ENCODE measurements around the gene ERC2. TPM values are rescaled to one million over a fixed set of nuclear protein-coding genes. Genes with fewer than 3 reads are reported as not detected.

ERC2 gene
- total and polyA plus RNA-seq, 9 donors, result 1.2 to 9.4 (median 5.4) TPM

GRCh38 chr3:56102032-56102431 is 366.2 kb downstream of the ERC2 start:
- no peak overlapping the region for H3K4me3 ChIP-seq
- TF ChIP-seq CTCF (IDR thresholded peaks at IDR 0.05) (no peak), EP300 (IDR thresholded peaks at IDR 0.05) (no peak), POLR2A (IDR thresholded peaks at IDR 0.05) (no peak)
- no peaks in the 10 kb centered on the region for H3K9me3 ChIP-seq
- no peaks in the 10 kb centered on the region for H3K27me3 ChIP-seq
- no peaks in the 10 kb centered on the region for H3K36me3 ChIP-seq
- 89 to 95% (median 95%) methylated on average over 6 of the region's 6 CpGs for WGBS, 3 donors
- DNase-seq, result no peak
- no peaks in the 10 kb centered on the region for H3K4me1 ChIP-seq (ENCODE audit: insufficient read depth)
- intact Hi-C loops (cut with DNase I), result no loop called here
- no peak overlapping the region for H3K27ac ChIP-seq

GRCh38 chr3:56101576-56101975 is 366.7 kb downstream of the ERC2 start:
- 84 to 89% (median 86%) methylated on average over 6 of the region's 6 CpGs for WGBS, 3 donors
- intact Hi-C loops (cut with DNase I), result no loop called here
- no peaks in the 10 kb centered on the region for H3K36me3 ChIP-seq

GRCh38 chr3:56096999-56097398 is 371.3 kb downstream of the ERC2 start:
- Histone ChIP-seq H3K4me3 (no peak overlapping the region), H3K9me3 (no peaks in the 10 kb centered on the region), H3K27ac (no peak overlapping the region), H3K27me3 (no peaks in the 10 kb centered on the region), H3K36me3 (no peaks in the 10 kb centered on the region), H3K4me1 (ENCODE audit: insufficient read depth) (no peaks in the 10 kb centered on the region)
- DNase-seq, result no peak
- TF ChIP-seq EP300 (IDR thresholded peaks at IDR 0.05), result no peak
- TF ChIP-seq CTCF (IDR thresholded peaks at IDR 0.05), result no peak
- TF ChIP-seq POLR2A (IDR thresholded peaks at IDR 0.05), result no peak
- 45 to 51% (median 51%) methylated on average over 2 of the region's 2 CpGs for WGBS, 3 donors
- intact Hi-C loops (cut with DNase I), result no loop called here

More at GRCh38 chr3:56101576-56101975, 366.7 kb downstream of the ERC2 start:
- TF ChIP-seq POLR2A (IDR thresholded peaks at IDR 0.05), result no peak
- TF ChIP-seq EP300 (IDR thresholded peaks at IDR 0.05), result no peak
- no peak for DNase-seq
- H3K4me1 ChIP-seq (ENCODE audit: insufficient read depth), result no peaks in the 10 kb centered on the region
- no peak overlapping the region for H3K4me3 ChIP-seq
- H3K9me3 ChIP-seq, result no peaks in the 10 kb centered on the region
- no peaks in the 10 kb centered on the region for H3K27me3 ChIP-seq
- no peak overlapping the region for H3K27ac ChIP-seq

GRCh38 chr3:56094170-56094569 is 374.1 kb downstream of the ERC2 start:
- intact Hi-C loops (cut with DNase I), result no loop called here
- H3K9me3 ChIP-seq, result no peaks in the 10 kb centered on the region
- H3K4me1 ChIP-seq (ENCODE audit: insufficient read depth), result no peaks in the 10 kb centered on the region
- H3K27me3 ChIP-seq, result no peaks in the 10 kb centered on the region
- H3K27ac ChIP-seq, result no peak overlapping the region
- no peak for DNase-seq
- no peaks in the 10 kb centered on the region for H3K36me3 ChIP-seq
- no peak for TF ChIP-seq POLR2A (IDR thresholded peaks at IDR 0.05)
- no peak for TF ChIP-seq CTCF (IDR thresholded peaks at IDR 0.05)
- TF ChIP-seq EP300 (IDR thresholded peaks at IDR 0.05), result no peak
- no peak overlapping the region for H3K4me3 ChIP-seq

GRCh38 chr3:56089739-56090138 is 378.5 kb downstream of the ERC2 start:
- no peaks in the 10 kb centered on the region for H3K36me3 ChIP-seq
- intact Hi-C loops (cut with DNase I), result no loop called here
- no peak for DNase-seq
- 69 to 87% (median 72%) methylated on average over 2 of the region's 2 CpGs for WGBS, 3 donors
- H3K9me3 ChIP-seq, result no peaks in the 10 kb centered on the region
- no peak overlapping the region for H3K4me3 ChIP-seq
- no peak overlapping the region for H3K27ac ChIP-seq
- H3K4me1 ChIP-seq (ENCODE audit: insufficient read depth), result no peaks in the 10 kb centered on the region
- TF ChIP-seq POLR2A (IDR thresholded peaks at IDR 0.05) (no peak), CTCF (IDR thresholded peaks at IDR 0.05) (no peak)
- no peaks in the 10 kb centered on the region for H3K27me3 ChIP-seq

Data from ovary (tissue), 9 donors.